Skeletal muscle tissue (tissue), 4 donors: Measurements from ENCODE around the gene TRAPPC11. TPM values are rescaled to one million over a fixed set of nuclear protein-coding genes. Genes with fewer than 3 reads are reported as not detected.

Source experiments
- H3K27ac ChIP-seq: one replicate; pipeline ENCODE4 v1.7.0; 2013; ENCODE audit warnings: mild to moderate bottlenecking, low read depth, low read length, inconsistent platforms
- H3K27me3 ChIP-seq, 3 donors: one replicate each; pipeline ENCODE4 v1.7.0; 2013; ENCODE audit warnings: low read length in 3 of 3; ENCODE audit not compliant: control insufficient read depth in 3 of 3, insufficient read depth in 3 of 3
- H3K36me3 ChIP-seq, 3 donors: one replicate each; pipeline ENCODE4 v1.7.0; 2013; ENCODE audit warnings: low read length in 3 of 3; ENCODE audit not compliant: control insufficient read depth in 3 of 3, insufficient read depth in 3 of 3
- H3K4me1 ChIP-seq, 3 donors: one replicate each; pipeline ENCODE4 v1.7.0; 2013; ENCODE audit warnings: low read length in 3 of 3, mild to moderate bottlenecking in 3 of 3; ENCODE audit not compliant: control insufficient read depth in 3 of 3, insufficient read depth in 3 of 3
- H3K4me3 ChIP-seq, 3 donors: one replicate each; pipeline ENCODE4 v1.7.0; 2013; ENCODE audit warnings: low read length in 3 of 3
- H3K9ac ChIP-seq, 3 donors: one replicate each; pipeline ENCODE4 v1.7.0; 2013; ENCODE audit warnings: low read length in 3 of 3, mild to moderate bottlenecking in 3 of 3, moderate library complexity in 2 of 3, low read depth in 1 of 3
- H3K9me3 ChIP-seq, 3 donors: one replicate each; pipeline ENCODE4 v1.7.0; 2013; ENCODE audit warnings: low read length in 3 of 3; ENCODE audit not compliant: control insufficient read depth in 3 of 3
- total RNA-seq: library from RNA; depleted of rRNA; stranded (reverse); fragments of >200 nt; gene quantifications from one replicate; pipeline ENCODE4 v1.2.3, GENCODE V29; 2014
- donor health status: Osteomylitis.

Gene TRAPPC11
- total RNA-seq, 1 donor from 2014 or later: 41.8 TPM

DNA sequence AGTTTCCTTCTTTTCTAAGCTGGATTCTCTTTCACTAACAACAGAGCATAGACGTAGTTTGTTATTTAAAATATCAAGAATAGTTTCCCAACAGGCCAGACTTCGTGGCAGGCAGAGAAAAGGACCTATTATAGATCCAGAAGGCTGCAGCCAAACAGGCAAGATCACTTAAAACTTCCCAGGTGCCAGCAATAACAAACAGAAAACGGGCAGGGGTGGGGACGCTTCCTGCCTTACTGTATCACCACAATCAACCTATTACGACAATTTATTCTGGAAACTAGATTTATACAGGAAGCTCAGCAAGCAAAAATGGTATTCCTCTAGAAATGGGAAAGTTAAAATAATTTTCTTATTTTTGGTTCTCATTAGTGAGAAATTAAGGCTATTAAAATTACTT lies 22.2 kb upstream of the TRAPPC11 start:
- peaks cover 0 to 2% (median 0%) of the 10 kb centered on the region in 3 donors for H3K36me3 ChIP-seq
- no peak overlapping the region for H3K27ac ChIP-seq
- no peaks in the 10 kb centered on the region for H3K4me1 ChIP-seq
- H3K4me3 ChIP-seq: peak overlapping the region in 1 of 3 donors; percentile 24
- no peak overlapping the region for H3K9ac ChIP-seq
- no peaks in the 10 kb centered on the region for H3K9me3 ChIP-seq
- H3K27me3 ChIP-seq: no peaks in the 10 kb centered on the region

GRCh38 chr4:183637461-183637860 lies 21.6 kb upstream of the TRAPPC11 start:
- Histone ChIP-seq H3K4me1 (no peaks in the 10 kb centered on the region), H3K36me3 (peaks cover 0 to 4% (median 0%) of the 10 kb centered on the region in 3 donors), H3K27me3 (no peaks in the 10 kb centered on the region), H3K4me3 (no peak overlapping the region), H3K27ac (no peak overlapping the region), H3K9me3 (no peaks in the 10 kb centered on the region), H3K9ac (no peak overlapping the region)

DNA sequence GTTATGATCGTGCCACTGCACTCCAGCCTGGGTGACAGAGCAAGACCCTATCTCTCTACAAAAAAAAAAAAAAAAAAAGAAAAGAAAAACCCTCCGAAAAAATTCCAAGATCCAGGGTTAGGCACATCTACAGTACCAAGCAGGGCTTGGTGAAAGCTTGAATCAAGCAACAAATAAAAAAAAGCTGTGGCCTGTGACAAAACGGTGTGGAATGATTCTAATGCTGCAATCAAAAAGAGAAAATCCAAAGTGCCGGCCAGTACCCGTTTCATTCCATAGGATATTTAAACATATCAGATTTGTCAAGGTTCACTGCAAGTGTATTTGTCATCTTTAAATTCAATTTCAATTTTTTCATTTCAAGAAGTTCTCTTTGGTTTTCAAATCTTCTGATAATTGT lies 20.7 kb upstream of the TRAPPC11 start:
- H3K9ac ChIP-seq: no peak overlapping the region
- H3K4me3 ChIP-seq: no peak overlapping the region
- H3K4me1 ChIP-seq: no peaks in the 10 kb centered on the region
- H3K36me3 ChIP-seq: peaks cover 0 to 4% (median 3%) of the 10 kb centered on the region in 3 donors
- no peaks in the 10 kb centered on the region for H3K9me3 ChIP-seq
- no peak overlapping the region for H3K27ac ChIP-seq
- H3K27me3 ChIP-seq: no peaks in the 10 kb centered on the region

GRCh38 chr4:183639291-183639690 lies 19.8 kb upstream of the TRAPPC11 start:
- no peaks in the 10 kb centered on the region for H3K9me3 ChIP-seq
- no peaks in the 10 kb centered on the region for H3K27me3 ChIP-seq
- no peak overlapping the region for H3K27ac ChIP-seq
- peaks cover 6 to 8% (median 6%) of the 10 kb centered on the region in 3 donors for H3K36me3 ChIP-seq
- H3K9ac ChIP-seq: no peak overlapping the region
- no peaks in the 10 kb centered on the region for H3K4me1 ChIP-seq
- H3K4me3 ChIP-seq: no peak overlapping the region

DNA sequence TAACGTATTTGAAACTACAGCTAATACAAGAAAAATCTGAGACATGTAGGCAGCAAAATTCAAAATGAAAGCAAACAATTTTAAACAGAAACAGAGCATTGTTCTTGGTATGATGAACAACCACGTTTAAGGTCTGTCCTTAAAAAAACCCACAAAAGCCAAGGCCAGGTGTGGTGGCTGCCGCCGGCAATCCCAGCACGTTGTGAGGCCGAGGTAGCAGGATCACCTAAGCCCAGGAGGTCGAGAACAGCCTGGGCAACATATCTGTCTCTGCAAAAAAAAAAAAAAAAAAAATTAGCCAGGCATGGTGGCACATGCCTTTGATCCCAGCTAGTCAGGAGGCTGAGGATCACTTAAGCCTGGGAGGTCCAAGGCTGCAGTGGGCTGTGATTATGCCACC lies 13.8 kb upstream of the TRAPPC11 start:
- no peaks in the 10 kb centered on the region for H3K9me3 ChIP-seq
- no peaks in the 10 kb centered on the region for H3K27me3 ChIP-seq
- no peak overlapping the region for H3K27ac ChIP-seq
- H3K9ac ChIP-seq: no peak overlapping the region
- H3K4me1 ChIP-seq: peaks cover 0 to 2% (median 0%) of the 10 kb centered on the region in 3 donors
- H3K4me3 ChIP-seq: no peak overlapping the region
- H3K36me3 ChIP-seq: peaks cover 23 to 49% (median 40%) of the 10 kb centered on the region in 3 donors

DNA sequence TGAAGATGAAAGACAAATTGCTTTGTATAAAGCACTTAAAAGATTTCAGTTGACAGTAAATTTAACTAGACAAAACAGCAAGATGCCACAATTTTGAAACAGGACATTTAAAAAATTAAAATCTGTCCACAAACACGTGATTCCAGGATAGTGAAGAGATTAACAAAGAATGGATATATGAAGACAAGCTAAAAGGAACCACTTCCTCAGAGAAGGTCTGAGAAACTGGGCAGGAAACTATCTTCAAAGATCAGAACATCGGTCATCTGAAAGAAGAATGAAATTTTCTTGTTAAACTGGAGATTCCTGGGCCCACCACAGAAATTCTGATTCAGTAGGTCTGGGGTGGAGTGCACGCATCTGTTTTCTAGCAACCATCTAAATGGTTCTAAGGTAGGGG lies 1.5 kb upstream of the TRAPPC11 start:
- Histone ChIP-seq H3K27ac (no peak overlapping the region), H3K4me1 (peaks cover 8 to 11% (median 11%) of the 10 kb centered on the region in 3 donors), H3K4me3 (peak overlapping the region in 2 of 3 donors; percentile 92 to 97), H3K9ac (peak overlapping the region in 2 of 3 donors; percentile 83 to 97), H3K36me3 (peaks cover 0 to 22% (median 14%) of the 10 kb centered on the region in 3 donors), H3K27me3 (no peaks in the 10 kb centered on the region), H3K9me3 (no peaks in the 10 kb centered on the region)

DNA sequence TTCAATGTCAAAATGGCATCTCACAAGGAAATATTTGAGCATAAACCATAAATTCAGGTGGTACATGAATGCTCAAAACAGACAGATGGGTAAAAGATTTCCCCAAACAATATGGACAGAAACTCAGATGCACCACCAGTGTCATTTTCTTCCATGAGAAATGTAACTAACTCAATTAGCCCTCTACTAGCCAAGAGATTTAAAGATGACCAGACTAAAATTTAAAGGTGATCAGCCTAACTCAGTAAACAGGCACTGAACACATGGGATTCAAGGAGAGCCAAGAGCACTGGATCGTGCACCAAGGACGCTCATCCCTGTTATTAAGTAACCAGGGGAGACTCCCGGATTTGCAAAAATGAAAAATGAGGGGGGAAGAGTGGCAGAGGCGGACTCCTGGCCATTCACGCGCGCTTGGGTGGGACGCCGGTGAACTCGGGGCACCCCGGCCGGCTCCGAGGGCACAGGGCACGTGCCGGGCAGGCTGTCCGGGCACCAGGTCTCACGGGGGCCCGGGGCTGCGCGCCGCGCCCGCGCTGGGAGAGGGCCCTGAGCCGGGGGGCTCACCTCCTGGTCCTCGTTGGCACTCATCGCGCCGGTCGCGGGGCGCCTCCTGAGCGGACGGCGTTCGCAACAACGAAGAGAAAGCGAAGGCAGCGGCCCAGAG lies 598 bp upstream of the TRAPPC11 start:
- H3K27me3 ChIP-seq: no peaks in the 10 kb centered on the region
- H3K4me1 ChIP-seq: peaks cover 8 to 11% (median 11%) of the 10 kb centered on the region in 3 donors
- no peaks in the 10 kb centered on the region for H3K9me3 ChIP-seq
- peaks cover 0 to 14% (median 5%) of the 10 kb centered on the region in 3 donors for H3K36me3 ChIP-seq
- H3K9ac ChIP-seq: peak overlapping the region; percentile 83 to 97 (median 90)
- peak overlapping the region; percentile 91 for H3K27ac ChIP-seq
- peak overlapping the region; percentile 71 to 97 (median 92) for H3K4me3 ChIP-seq

- Histone ChIP-seq H3K4me3 (peak overlapping the region; percentile 71 to 97 (median 82)), H3K36me3 (peaks cover 0 to 7% (median 3%) of the 10 kb centered on the region in 3 donors), H3K9me3 (no peaks in the 10 kb centered on the region), H3K4me1 (peaks cover 8 to 11% (median 11%) of the 10 kb centered on the region in 3 donors), H3K9ac (peak overlapping the region; percentile 75 to 97 (median 83)), H3K27me3 (no peaks in the 10 kb centered on the region), H3K27ac (peak overlapping the region; percentile 91)
Observed at GRCh38 chr4:183659872-183660242, 764 bp downstream of the TRAPPC11 start.

GRCh38 chr4:183666088-183666487 lies 7.0 kb downstream of the TRAPPC11 start:
- H3K27ac ChIP-seq: no peak overlapping the region
- no peaks in the 10 kb centered on the region for H3K9me3 ChIP-seq
- H3K4me1 ChIP-seq: no peaks in the 10 kb centered on the region
- H3K36me3 ChIP-seq: peaks cover 23 to 55% (median 43%) of the 10 kb centered on the region in 3 donors
- H3K27me3 ChIP-seq: no peaks in the 10 kb centered on the region
- H3K4me3 ChIP-seq: no peak overlapping the region
- H3K9ac ChIP-seq: no peak overlapping the region

DNA sequence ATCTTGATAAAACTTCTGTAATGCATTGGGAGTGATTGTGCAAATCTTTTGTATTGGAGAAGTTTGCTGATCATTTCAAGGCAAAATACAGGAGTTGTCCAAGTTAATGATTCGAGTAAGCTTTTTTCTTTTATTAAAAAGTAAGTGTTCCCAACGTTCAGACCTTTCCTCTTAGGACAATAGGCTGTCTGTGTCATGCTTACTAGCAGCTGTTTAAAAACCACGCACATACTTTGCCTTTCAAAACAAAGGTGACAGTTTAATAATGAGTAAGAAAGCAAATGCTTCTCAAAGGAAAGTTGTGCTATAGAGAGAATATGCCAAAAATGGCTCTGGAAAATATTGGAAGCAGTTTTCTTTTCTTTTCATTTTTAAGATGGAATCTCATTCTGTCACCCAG lies 11.2 kb downstream of the TRAPPC11 start:
- Histone ChIP-seq H3K27me3 (no peaks in the 10 kb centered on the region), H3K9me3 (no peaks in the 10 kb centered on the region), H3K36me3 (peaks cover 20 to 58% (median 53%) of the 10 kb centered on the region in 3 donors), H3K27ac (no peak overlapping the region), H3K4me3 (no peak overlapping the region), H3K4me1 (no peaks in the 10 kb centered on the region), H3K9ac (no peak overlapping the region)
